NCI-H524 (cell line): Measurements from ENCODE around the gene RPUSD2.

ENCODE experiments used
- DNase-seq, 2 experiments: peaks; one replicate each; lab custom pipeline; 2025; lab: John Stamatoyannopoulos, UW

The RPUSD2 gene

GRCh38 chr15:40623361-40623760 is 54.3 kb downstream of the RPUSD2 start:
- no peak for DNase-seq
